ENCODE results near the gene HNF4A.

The HNF4A gene

DNA sequence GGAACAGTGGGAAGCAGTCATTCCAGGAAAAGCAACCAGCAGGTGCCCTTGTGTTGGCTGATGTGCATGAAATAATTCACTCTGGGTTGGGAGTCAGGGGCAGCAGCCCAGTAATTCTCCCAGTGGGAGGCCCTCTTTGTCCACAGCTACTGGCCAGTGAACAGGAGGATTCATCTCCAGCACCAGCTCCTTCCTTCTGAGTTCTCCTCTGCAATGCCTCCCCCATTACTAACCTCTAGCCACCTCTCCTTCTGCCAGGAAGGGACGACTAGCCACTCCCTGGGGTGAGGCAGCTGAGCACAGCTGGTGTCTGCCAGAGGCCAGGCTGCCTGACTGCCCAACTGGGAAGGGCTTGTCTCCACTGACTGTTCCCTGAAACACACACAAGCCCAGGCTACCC, 31.2 kb upstream of the HNF4A start:
- peak; percentile 43 for TF ChIP-seq CEBPB (IDR thresholded peaks at IDR 0.05)
- peak; percentile 97 for TF ChIP-seq TCF12 (IDR thresholded peaks at IDR 0.05; ENCODE audit: low read depth)
- TF ChIP-seq CREB1 (IDR thresholded peaks at IDR 0.05; ENCODE audit: low read depth): no peak
- peak; percentile 90 for TF ChIP-seq EP300 (IDR thresholded peaks at IDR 0.05; ENCODE audit: borderline replicate concordance)
- peak; percentile 93 for TF ChIP-seq NFIC (IDR thresholded peaks at IDR 0.05)
- peak; percentile 80 for TF ChIP-seq FOXM1 (IDR thresholded peaks at IDR 0.05; ENCODE audit: borderline replicate concordance, low read depth)
- no peak for TF ChIP-seq TAF1 (IDR thresholded peaks at IDR 0.05; ENCODE audit: low read depth)
- TF ChIP-seq, protein P1, sequence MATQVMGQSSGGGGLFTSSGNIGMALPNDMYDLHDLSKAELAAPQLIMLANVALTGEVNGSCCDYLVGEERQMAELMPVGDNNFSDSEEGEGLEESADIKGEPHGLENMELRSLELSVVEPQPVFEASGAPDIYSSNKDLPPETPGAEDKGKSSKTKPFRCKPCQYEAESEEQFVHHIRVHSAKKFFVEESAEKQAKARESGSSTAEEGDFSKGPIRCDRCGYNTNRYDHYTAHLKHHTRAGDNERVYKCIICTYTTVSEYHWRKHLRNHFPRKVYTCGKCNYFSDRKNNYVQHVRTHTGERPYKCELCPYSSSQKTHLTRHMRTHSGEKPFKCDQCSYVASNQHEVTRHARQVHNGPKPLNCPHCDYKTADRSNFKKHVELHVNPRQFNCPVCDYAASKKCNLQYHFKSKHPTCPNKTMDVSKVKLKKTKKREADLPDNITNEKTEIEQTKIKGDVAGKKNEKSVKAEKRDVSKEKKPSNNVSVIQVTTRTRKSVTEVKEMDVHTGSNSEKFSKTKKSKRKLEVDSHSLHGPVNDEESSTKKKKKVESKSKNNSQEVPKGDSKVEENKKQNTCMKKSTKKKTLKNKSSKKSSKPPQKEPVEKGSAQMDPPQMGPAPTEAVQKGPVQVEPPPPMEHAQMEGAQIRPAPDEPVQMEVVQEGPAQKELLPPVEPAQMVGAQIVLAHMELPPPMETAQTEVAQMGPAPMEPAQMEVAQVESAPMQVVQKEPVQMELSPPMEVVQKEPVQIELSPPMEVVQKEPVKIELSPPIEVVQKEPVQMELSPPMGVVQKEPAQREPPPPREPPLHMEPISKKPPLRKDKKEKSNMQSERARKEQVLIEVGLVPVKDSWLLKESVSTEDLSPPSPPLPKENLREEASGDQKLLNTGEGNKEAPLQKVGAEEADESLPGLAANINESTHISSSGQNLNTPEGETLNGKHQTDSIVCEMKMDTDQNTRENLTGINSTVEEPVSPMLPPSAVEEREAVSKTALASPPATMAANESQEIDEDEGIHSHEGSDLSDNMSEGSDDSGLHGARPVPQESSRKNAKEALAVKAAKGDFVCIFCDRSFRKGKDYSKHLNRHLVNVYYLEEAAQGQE (IDR thresholded peaks at IDR 0.05; ENCODE audit: low read depth): no peak
- peak; percentile 72 for TF ChIP-seq TEAD4 (IDR thresholded peaks at IDR 0.05)
- TF ChIP-seq ZBTB7A (IDR thresholded peaks at IDR 0.05; ENCODE audit: low read depth): peak; percentile 20; the same call in 1 of the 2 replicates
- peak; percentile 2; the same call in 1 of the 2 replicates for TF ChIP-seq RAD21 (IDR thresholded peaks at IDR 0.05; ENCODE audit: low read depth)

DNA sequence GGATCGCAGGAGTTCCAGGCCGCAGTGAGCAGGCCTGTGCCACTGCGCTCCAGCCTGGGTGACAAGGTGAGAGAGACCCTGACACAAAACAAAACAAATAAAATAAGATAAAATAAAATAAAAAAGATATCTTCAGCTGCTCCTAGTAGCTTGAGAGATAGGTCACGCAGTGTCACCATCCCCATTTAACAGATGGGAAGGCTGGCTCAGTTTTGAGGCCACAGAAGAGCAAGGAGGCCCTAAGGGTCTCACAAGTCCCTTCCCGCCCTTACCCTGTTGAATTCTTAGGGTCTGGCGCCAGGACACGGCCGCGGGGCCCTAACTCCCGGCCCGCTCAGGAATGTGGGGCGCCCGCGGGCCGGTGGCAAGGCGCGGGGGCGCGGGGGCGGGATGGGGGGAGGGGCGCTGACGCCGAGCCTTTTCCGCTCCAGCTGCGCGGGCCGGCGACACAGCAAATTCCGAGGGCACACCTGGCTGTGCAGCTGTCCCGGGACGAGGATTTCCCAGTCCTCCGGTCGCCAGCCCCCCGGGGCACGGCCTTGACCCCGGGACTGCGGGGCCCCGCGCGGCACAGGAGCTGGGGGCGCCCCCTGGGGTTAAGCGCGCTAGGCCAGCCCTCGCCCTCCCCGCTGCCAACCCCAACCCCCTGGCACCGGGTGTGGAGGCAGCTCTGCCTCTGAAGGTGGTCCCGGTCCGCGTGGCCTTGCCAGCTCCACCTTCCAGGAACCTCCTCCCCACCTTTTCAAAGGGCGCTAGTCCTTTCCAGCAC, 28.9 kb upstream of the HNF4A start:
- TF ChIP-seq EGR1 (IDR thresholded peaks at IDR 0.05) (peak; percentile 41; the same call in 1 of the 2 replicates), TEAD4 (IDR thresholded peaks at IDR 0.05) (peak; percentile 63), TCF12 (IDR thresholded peaks at IDR 0.05; ENCODE audit: low read depth) (peak; percentile 84), EP300 (IDR thresholded peaks at IDR 0.05; ENCODE audit: borderline replicate concordance) (peak; percentile 71)
- TF ChIP-seq, protein P2, sequence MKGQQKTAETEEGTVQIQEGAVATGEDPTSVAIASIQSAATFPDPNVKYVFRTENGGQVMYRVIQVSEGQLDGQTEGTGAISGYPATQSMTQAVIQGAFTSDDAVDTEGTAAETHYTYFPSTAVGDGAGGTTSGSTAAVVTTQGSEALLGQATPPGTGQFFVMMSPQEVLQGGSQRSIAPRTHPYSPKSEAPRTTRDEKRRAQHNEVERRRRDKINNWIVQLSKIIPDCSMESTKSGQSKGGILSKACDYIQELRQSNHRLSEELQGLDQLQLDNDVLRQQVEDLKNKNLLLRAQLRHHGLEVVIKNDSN (IDR thresholded peaks at IDR 0.05): no peak

DNA sequence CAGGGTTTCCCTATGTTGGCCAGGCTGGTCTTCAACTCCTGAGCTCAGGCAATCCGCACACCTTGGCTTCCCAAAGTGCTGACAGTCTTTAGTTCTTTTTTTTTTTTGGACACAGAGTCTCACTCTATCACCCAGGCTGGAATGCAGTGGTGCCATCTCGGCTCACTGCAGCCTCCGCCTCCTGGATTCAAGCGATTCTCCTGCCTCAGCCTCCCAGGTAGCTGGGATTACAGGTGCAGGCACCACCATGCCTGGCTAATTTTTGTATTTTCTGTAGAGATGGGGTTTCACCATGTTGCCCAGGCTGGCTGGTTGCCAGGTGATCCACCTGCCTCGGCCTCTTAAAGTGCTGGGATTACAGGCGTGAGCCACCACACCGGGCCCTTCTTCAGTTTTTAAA, 27.8 kb upstream of the HNF4A start:
- TF ChIP-seq NFIC (IDR thresholded peaks at IDR 0.05): 0 out of 2 replicates have a peak, but pooled peaks have one; percentile 14

DNA sequence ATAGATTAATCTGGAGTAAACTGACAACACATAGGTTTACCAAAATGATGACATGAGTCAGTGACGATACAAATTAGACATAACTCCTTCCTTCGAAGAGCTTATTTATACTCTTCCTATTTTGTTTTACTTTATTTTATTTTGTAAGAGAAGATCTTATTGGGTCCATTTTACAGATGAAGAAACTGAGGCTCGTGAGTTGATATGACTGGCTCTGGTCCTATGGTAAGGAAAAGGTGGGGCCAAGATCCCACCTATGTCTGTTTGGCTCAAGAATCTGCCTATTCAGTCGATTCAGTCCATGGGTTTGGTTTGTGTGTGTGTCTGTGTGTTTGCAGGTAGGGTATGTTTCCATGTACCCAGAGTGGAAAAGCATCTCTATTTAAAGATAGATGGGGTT, 27.1 kb upstream of the HNF4A start:
- TF ChIP-seq ZBTB7A (IDR thresholded peaks at IDR 0.05; ENCODE audit: low read depth) (no peak), FOXM1 (IDR thresholded peaks at IDR 0.05; ENCODE audit: borderline replicate concordance, low read depth) (no peak), NFIC (IDR thresholded peaks at IDR 0.05) (no peak), EP300 (IDR thresholded peaks at IDR 0.05; ENCODE audit: borderline replicate concordance) (no peak), CREB1 (IDR thresholded peaks at IDR 0.05; ENCODE audit: low read depth) (no peak), TEAD4 (IDR thresholded peaks at IDR 0.05) (no peak), CEBPB (IDR thresholded peaks at IDR 0.05) (no peak), YY1 (IDR thresholded peaks at IDR 0.05; ENCODE audit: low read depth) (no peak), RAD21 (IDR thresholded peaks at IDR 0.05; ENCODE audit: low read depth) (no peak), TCF12 (IDR thresholded peaks at IDR 0.05; ENCODE audit: low read depth) (no peak), TAF1 (IDR thresholded peaks at IDR 0.05; ENCODE audit: low read depth) (no peak), EGR1 (IDR thresholded peaks at IDR 0.05) (no peak)
- TF ChIP-seq, protein P2 (IDR thresholded peaks at IDR 0.05): no peak
- TF ChIP-seq, protein P1 (IDR thresholded peaks at IDR 0.05; ENCODE audit: low read depth): no peak
- TF ChIP-seq, protein P3, sequence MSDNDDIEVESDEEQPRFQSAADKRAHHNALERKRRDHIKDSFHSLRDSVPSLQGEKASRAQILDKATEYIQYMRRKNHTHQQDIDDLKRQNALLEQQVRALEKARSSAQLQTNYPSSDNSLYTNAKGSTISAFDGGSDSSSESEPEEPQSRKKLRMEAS (IDR thresholded peaks at IDR 0.05): no peak

DNA sequence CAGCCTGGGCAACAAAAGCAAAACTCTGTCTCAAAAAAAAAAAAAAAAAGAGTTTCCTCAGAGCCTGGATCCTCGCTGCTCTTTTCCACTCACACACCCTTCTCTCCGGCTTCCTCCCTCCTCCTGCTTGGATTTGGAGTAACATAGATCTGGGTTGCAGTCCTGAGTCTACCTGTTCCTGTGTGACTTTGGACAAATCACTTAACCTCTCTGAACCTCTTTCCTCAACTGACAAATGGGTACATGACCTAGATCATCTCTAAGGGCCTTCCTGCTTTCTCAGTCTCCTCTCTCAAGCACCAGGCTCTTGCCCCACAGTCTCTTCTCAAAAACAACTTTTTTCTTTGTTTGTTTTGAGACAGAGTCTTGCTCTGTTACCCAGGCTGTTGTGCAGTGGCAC, 24.3 kb upstream of the HNF4A start:
- TF ChIP-seq ZBTB7A (IDR thresholded peaks at IDR 0.05; ENCODE audit: low read depth): no peak
- TF ChIP-seq, protein P3 (IDR thresholded peaks at IDR 0.05): no peak
- TF ChIP-seq, protein P1 (IDR thresholded peaks at IDR 0.05; ENCODE audit: low read depth): no peak

Measured in Ishikawa (cell line).